Measurements from ENCODE around the gene CAPS.
"Not testable (repeated sequence)": the region's sequence is repeated elsewhere in the genome, so short reads cannot be mapped to it uniquely, and the experiment has no call there.

The CAPS gene

DNA sequence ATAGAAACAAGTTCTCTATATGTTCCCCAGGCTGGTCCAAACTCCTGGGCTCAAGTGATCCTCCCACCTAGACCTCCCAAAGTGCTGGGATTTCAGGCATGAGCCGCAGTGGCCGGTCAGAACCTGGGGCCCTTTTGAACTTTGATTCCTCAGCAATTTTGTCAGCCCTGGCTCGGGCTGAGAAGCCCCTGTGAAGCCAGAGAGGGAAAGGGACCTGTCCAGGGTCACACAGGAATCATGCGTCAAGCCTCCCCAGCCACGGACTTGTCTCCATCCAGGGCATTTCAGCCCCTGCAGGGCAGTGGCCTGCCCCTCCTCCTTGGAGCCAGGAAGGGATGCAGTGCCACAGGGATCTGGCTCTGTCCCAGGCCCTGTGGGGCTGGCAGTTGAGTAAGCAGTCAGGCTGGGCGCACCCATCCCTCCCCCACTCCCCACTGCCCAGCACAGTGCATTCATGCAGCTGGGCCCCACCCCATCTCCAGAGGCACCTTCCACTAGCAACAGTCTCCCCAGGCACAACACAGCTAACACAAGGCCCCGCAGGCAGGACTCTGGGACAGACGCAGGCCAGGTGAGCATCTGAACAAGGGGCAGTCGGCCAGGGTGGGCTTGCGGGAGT, at the start of gene CAPS:
TSS of gene CAPS (plus strand) at position 516 of the 619 bp plus-strand sequence. CDS start 153 bp downstream, outside the sequence.
- H3K4me3 ChIP-seq (ENCODE audit: low read depth, low read length): no peak within 1 kb of the TSS

GRCh38 chr19:5864725-5865486, 49.1 kb upstream of the CAPS start:
- no peak overlapping the region for H3K4me3 ChIP-seq (ENCODE audit: low read depth, low read length)
- DNase-seq (ENCODE audit: low read depth): no peak

More for the DNA sequence above, at the start of gene CAPS:
- DNase-seq (ENCODE audit: low read depth): no peak

DNA sequence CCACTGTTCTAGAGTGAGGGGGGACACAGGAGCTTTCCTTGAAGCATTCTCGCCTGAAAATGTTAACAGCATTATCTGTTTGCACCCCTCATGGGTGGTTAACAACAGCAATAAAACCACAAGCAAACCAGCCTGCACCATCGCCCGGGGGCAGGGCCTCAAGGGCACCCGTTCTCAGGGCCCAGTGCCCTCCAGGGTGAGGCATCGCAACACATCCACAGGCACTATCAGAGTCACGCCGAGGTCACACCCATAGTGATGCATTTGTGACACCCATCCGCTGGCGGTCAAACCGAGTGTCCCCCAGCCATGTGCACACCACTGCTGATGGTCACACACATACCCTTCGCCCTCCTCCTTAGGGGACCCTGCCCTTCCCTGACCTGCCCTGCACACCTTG, 48.3 kb upstream of the CAPS start:
- DNase-seq (ENCODE audit: low read depth): no peak

DNA sequence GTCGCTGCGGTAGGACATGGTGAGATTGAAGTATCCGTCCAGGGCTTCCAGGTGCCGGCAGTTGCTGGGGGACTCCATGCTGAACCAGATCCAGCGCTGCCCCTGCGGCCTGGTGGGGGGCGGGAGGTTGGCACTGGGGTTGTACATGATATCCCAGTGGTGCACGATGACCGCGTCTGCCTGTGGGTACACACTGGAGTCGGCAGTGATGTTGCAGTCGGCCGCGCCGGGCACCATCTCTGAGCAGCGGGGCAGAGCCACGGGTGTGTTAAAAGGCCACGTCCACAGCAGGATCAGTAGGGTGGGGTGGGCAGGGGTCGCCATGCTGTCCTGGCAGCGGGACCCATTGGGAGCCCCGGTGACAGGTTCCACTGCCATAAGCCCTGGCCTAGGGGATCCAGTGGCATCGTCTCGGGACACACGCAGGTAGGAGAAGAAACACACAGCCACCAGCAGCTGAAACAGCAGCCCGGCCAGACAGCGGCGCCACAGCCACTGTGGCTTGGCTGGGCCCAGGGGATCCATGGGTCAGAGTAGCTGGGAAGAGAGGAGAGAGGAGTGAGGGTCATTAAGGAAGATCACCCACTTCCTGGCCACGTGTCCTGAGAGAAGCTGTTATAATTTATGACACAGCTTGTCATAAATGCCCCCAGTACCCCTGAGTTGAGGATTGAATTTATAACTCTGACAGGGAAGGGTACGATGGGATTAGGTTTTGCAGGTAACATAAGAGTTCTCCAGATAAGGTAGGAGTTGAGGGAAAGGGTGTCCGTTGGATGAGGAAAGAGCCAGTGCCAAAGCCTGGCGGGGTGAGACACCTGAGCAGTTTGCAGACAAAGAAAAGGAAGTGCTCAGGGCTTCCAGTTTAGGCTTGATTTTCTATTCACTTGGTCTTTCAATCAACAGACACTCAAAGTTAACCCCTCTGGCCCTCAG, 46.6 kb upstream of the CAPS start:
- H3K4me3 ChIP-seq (ENCODE audit: low read depth, low read length): no peak overlapping the region
- no peak for DNase-seq (ENCODE audit: low read depth)

More for the DNA sequence above, 48.3 kb upstream of the CAPS start:
- no peak overlapping the region for H3K4me3 ChIP-seq (ENCODE audit: low read depth, low read length)

- no peak overlapping the region for H3K4me3 ChIP-seq (ENCODE audit: low read depth, low read length)
- no peak for DNase-seq (ENCODE audit: low read depth)
These were observed 43.1 kb upstream of the CAPS start for GRCh38 chr19:5870986-5871394.

GRCh38 chr19:5873617-5874199, 40.3 kb upstream of the CAPS start:
- no peak for DNase-seq (ENCODE audit: low read depth)
- H3K4me3 ChIP-seq (ENCODE audit: low read depth, low read length): no peak overlapping the region

- not testable (repeated sequence) for H3K4me3 ChIP-seq (ENCODE audit: low read depth, low read length); DNase-seq (ENCODE audit: low read depth)
These were observed 39.6 kb upstream of the CAPS start for GRCh38 chr19:5874496-5874895.

DNA sequence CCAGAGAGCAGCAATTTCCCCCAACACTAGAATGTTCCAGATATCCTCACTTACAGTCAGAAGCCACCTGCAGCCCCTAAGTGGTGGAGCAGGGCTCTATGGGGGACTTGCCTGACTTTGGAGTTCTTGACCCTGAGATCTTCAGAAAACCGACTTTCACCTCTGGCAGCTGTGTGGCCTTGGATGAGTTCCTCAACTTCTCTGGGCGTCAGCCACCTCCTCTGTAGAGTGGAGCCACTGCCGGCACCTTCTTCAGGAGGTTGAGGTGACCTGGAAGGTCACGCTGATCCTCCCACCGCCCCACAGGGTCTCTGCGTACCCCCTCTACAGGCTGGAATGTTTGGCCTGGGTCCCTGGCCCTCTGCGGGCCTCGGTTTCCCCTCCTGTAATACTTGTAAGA, 36.6 kb upstream of the CAPS start:
- no peak overlapping the region for H3K4me3 ChIP-seq (ENCODE audit: low read depth, low read length)
- no peak for DNase-seq (ENCODE audit: low read depth)

DNA sequence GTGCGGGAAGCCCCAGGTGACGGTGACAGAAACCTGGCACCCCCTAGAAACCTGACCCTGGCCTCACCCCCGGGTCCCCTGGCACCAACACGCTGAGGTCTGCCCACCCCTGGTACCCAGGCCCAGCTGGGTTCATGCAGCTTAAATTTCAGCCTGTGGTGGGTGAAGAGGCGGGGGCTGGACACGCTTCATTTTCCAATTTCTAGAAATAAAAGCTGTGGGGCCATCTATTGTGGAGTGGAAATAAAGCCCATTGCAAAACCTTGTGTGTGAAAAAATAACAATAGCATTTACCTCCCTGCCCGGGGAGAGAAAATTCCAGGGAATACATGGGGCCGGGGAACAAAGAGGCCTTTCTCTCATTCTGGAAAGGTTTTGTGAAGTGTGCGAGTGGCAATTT, 36.2 kb upstream of the CAPS start:
- no peak overlapping the region for H3K4me3 ChIP-seq (ENCODE audit: low read depth, low read length)
- no peak for DNase-seq (ENCODE audit: low read depth)

GRCh38 chr19:5880196-5880595, 33.9 kb upstream of the CAPS start:
- DNase-seq (ENCODE audit: low read depth): no peak
- no peak overlapping the region for H3K4me3 ChIP-seq (ENCODE audit: low read depth, low read length)

DNA sequence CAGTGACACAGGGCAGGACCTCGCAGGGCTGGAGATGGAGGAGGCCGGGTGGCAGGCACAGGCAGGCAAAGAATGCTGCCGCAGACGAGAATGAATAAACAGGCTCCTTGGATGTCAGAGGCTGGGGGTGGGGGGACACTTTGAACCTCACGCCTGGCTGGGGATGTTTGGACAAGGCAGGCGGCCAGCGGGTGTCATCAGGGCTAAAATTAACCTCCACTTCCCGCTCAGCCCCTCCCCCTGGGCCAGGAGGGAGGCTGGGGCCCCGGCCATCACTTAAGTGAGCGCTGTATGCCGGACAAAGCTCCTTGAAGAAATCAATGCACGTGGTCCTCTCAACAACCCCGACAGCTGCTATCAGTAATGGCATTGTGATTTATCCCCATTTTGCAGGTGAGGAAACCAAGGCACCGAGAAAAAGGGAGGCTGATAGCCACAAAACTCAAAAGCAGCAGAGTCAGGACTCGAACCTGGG, 33.4 kb upstream of the CAPS start:
- no peak overlapping the region for H3K4me3 ChIP-seq (ENCODE audit: low read depth, low read length)
- peak; percentile 18 for DNase-seq (ENCODE audit: low read depth)

DNA sequence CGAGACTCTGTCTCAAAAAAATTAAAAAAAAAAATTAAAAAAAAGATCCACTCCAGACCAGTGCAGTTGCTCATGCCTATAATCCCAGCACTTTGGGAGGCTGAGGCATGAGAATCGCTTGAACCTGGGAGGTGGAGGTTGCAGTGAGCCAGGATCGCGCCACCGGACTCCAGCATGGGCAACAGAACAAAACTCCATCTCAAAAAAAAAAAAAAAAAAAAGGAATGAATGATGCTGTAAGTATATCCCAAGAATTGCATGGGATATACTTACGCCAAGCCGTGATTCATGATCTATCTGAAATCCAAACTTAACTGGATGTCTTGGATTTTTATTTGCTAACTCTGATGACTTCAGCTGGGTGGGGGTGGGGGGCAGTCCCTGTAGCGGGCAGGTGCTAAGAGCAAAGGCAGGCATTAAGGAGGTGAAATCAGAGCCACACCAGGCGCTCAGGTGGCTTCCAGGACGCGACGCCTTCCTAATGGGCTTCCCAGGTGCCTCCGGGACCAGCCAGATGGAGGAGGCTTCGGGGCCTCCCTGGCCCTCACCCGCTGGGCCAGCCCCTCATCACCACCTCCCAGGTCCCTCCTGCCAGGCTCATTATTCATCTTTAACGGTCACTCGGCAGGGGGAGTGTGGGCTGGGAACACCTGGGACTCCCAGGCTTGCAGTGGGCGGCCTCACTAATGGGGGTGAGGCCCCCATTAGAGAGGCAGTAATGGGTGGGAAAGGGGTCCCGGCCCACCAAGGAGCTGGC, 32.3 kb upstream of the CAPS start:
- DNase-seq (ENCODE audit: low read depth): no peak
- H3K4me3 ChIP-seq (ENCODE audit: low read depth, low read length): no peak overlapping the region

DNA sequence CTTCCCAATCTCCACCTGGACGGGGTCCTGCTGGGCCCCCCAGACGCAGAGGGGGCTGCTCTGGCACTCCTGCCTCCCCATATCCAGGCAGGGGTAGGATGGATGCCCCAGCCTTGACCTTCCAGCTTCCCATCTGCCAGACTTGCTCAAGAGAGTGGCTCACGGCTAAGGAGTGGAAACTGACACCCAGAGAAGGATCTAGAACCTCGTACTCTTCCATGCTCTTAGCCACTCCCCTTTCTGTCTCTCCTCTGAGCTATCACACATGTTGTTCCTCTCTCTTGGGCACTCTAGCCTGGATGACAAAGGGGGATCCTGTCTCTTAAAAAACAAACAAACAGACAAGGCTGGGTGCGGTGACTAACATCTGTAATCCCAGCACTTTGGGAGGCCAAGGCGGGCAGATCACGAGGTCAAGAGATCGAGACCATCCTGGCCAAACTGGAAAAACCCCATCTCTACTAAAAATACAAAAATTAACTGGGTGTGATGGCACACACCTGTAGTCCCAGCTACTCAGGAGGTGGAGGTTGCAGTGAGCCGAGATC, 31.6 kb upstream of the CAPS start:
- H3K4me3 ChIP-seq (ENCODE audit: low read depth, low read length): no peak overlapping the region
- no peak for DNase-seq (ENCODE audit: low read depth)

DNA sequence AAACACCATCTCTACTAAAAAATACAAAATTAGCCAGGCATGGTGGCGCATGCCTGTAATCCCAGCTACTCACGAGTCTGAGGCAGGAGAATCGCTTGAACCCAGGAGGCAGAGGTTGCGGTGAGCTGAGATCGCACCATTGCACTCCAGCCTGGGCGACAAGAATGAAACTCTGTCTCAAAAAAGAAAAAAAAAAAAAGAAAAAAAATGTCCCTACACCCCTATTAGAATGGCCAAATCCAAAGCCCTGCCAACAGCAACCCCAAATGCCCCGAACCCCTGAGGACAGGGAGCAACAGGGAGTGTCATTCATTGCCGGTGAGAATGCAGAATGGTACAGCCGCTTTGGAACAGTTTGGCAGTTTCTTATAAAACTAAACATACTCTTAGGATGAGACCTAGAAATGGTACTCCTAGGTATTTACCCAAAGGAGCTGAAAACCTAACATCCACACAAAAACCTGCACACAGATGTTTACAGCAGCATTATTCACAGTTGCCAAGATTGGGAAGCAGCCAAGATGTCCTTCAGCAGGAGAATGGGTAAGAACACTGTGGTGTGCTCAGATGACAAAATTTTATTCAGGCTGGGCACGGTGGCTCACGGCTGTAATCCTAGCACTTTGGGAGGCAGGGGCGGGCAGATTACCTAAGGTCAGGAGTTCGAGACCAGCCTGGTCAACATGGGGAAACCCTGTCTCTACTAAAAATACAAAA, 30.7 kb upstream of the CAPS start:
- not testable (repeated sequence) for H3K4me3 ChIP-seq (ENCODE audit: low read depth, low read length); DNase-seq (ENCODE audit: low read depth)

- not testable (repeated sequence) for DNase-seq (ENCODE audit: low read depth); H3K4me3 ChIP-seq (ENCODE audit: low read depth, low read length)
These were observed 29.8 kb upstream of the CAPS start for GRCh38 chr19:5884065-5884811.

- H3K4me3 ChIP-seq (ENCODE audit: low read depth, low read length): no peak overlapping the region
These were observed 24.6 kb upstream of the CAPS start for GRCh38 chr19:5889288-5889971.

DNA sequence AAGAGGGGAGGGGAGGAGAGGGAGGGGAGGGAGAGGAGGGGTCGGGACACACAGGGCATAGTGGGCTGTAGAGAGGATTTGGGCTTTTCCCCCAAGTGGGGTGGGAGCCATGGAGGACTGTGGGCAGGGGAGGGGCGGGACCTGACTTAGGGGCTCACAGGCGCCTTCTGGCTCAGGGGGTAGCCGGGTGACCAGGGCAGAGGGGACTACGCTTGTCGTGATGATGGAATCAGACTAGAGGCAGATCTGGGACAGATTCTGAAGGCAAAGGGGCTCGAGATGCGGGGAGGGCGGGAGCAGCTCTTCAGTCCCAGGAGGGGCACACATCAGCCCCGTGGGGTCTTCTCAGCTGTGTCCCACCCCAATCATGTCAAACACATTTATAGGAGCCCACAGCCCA, 24.0 kb upstream of the CAPS start:
- no peak overlapping the region for H3K4me3 ChIP-seq (ENCODE audit: low read depth, low read length)
- no peak for DNase-seq (ENCODE audit: low read depth)

More at GRCh38 chr19:5889288-5889971, 24.6 kb upstream of the CAPS start:
- no peak for DNase-seq (ENCODE audit: low read depth)
